Measurements from ENCODE around the gene ZDHHC14.

The ZDHHC14 gene

GRCh38 chr6:157494132-157494710, 113.2 kb downstream of the ZDHHC14 start:
- Histone ChIP-seq H3K27ac (replicated peaks) (no peak overlapping the region), H3K4me3 (replicated peaks; ENCODE audit: insufficient read depth, low read length) (no peak overlapping the region), H3K27me3 (ENCODE audit: insufficient read depth, poor library complexity, severe bottlenecking) (no peaks in the 10 kb centered on the region)
- TF ChIP-seq SPI1 (IDR thresholded peaks at IDR 0.05; ENCODE audit: borderline replicate concordance, low read depth) (no peak), GABPA (IDR thresholded peaks at IDR 0.05; ENCODE audit: low read depth) (no peak), CTCF (IDR thresholded peaks at IDR 0.05; ENCODE audit: insufficient read depth, low read length) (no peak), POLR2AphosphoS5 (IDR thresholded peaks at IDR 0.05; ENCODE audit: low read depth) (no peak)
- TF ChIP-seq, protein P1, sequence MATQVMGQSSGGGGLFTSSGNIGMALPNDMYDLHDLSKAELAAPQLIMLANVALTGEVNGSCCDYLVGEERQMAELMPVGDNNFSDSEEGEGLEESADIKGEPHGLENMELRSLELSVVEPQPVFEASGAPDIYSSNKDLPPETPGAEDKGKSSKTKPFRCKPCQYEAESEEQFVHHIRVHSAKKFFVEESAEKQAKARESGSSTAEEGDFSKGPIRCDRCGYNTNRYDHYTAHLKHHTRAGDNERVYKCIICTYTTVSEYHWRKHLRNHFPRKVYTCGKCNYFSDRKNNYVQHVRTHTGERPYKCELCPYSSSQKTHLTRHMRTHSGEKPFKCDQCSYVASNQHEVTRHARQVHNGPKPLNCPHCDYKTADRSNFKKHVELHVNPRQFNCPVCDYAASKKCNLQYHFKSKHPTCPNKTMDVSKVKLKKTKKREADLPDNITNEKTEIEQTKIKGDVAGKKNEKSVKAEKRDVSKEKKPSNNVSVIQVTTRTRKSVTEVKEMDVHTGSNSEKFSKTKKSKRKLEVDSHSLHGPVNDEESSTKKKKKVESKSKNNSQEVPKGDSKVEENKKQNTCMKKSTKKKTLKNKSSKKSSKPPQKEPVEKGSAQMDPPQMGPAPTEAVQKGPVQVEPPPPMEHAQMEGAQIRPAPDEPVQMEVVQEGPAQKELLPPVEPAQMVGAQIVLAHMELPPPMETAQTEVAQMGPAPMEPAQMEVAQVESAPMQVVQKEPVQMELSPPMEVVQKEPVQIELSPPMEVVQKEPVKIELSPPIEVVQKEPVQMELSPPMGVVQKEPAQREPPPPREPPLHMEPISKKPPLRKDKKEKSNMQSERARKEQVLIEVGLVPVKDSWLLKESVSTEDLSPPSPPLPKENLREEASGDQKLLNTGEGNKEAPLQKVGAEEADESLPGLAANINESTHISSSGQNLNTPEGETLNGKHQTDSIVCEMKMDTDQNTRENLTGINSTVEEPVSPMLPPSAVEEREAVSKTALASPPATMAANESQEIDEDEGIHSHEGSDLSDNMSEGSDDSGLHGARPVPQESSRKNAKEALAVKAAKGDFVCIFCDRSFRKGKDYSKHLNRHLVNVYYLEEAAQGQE (IDR thresholded peaks at IDR 0.05; ENCODE audit: insufficient replicate concordance, low read depth): no peak
- DNase-seq (ENCODE audit: low read depth in 1 of 2, low spot score in 1 of 2): no peak

DNA sequence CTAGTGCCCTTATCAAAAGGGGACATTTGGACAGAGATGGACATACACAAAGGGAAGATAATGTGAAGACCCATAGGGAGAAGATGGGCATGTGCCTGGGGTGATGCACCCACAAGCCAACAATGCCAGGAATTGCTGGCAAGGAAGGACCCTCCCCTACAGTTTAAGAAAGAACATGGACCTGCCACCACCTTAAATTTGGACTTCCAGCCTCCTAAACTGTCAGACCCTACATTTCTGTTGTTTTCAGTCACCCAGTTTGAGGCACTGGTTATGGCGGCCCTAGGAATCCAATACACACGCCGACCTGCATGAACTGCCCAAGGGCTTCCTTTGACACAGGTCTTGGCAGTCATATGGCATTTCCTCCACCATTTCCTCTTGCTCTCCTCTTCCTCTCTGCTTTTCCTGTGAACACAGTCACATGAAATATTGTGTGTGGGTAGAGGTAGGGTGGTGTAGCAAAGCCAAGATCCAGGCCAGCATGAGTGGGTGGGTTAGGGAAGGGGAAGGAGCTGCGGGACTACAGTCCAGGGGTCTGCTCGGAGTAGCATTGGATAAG, 115.6 kb downstream of the ZDHHC14 start:
- DNase-seq (ENCODE audit: low read depth in 1 of 2, low spot score in 1 of 2): no peak
- no peak overlapping the region for H3K4me3 ChIP-seq (replicated peaks; ENCODE audit: insufficient read depth, low read length)
- TF ChIP-seq CTCF (IDR thresholded peaks at IDR 0.05; ENCODE audit: insufficient read depth, low read length): no peak
- TF ChIP-seq GABPA (IDR thresholded peaks at IDR 0.05; ENCODE audit: low read depth): no peak
- no peak for TF ChIP-seq SPI1 (IDR thresholded peaks at IDR 0.05; ENCODE audit: borderline replicate concordance, low read depth)
- TF ChIP-seq, protein P1 (IDR thresholded peaks at IDR 0.05; ENCODE audit: insufficient replicate concordance, low read depth): no peak
- TF ChIP-seq POLR2AphosphoS5 (IDR thresholded peaks at IDR 0.05; ENCODE audit: low read depth): no peak
- no peaks in the 10 kb centered on the region for H3K27me3 ChIP-seq (ENCODE audit: insufficient read depth, poor library complexity, severe bottlenecking)
- no peak overlapping the region for H3K27ac ChIP-seq (replicated peaks)

DNA sequence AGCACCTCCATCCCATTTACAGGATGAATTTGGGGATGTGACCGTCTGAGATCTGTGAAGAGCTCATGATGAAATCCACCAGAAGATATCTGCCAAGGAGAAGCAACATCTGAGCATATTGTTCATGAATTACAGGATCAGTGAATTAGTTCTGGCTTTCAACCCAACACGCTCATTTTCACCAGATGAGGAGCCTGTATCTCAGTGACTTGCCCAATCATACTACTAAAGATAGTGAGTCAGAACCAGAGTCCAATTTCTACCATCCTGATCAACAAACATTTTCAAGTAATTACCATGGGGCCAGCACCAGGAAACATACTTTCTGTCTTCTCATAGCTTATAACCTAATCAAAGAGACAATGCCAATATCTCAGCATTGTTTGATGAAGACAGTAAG, 116.6 kb downstream of the ZDHHC14 start:
- Histone ChIP-seq H3K27ac (replicated peaks) (no peak overlapping the region), H3K27me3 (ENCODE audit: insufficient read depth, poor library complexity, severe bottlenecking) (no peaks in the 10 kb centered on the region), H3K4me3 (replicated peaks; ENCODE audit: insufficient read depth, low read length) (no peak overlapping the region)
- TF ChIP-seq GABPA (IDR thresholded peaks at IDR 0.05; ENCODE audit: low read depth) (no peak), POLR2AphosphoS5 (IDR thresholded peaks at IDR 0.05; ENCODE audit: low read depth) (no peak), SPI1 (IDR thresholded peaks at IDR 0.05; ENCODE audit: borderline replicate concordance, low read depth) (no peak), CTCF (IDR thresholded peaks at IDR 0.05; ENCODE audit: insufficient read depth, low read length) (no peak)
- TF ChIP-seq, protein P1 (IDR thresholded peaks at IDR 0.05; ENCODE audit: insufficient replicate concordance, low read depth): no peak
- no peak for DNase-seq (ENCODE audit: low read depth in 1 of 2, low spot score in 1 of 2)
